ENCODE measurements around the gene IGFBPL1. TPM values are rescaled to one million over a fixed set of nuclear protein-coding genes. Genes with fewer than 3 reads are reported as not detected.

The IGFBPL1 gene
- total and polyA plus RNA-seq, 2 of the 8 experiments (the other 6 are each of a cell fraction or from before 2014, with no cell fraction given): 31.3 to 33.8 TPM

- TF ChIP-seq CHD7 (IDR thresholded peaks at IDR 0.05; ENCODE audit: insufficient replicate concordance, low read length): no peak
- TF ChIP-seq TAF1 (IDR thresholded peaks at IDR 0.05; ENCODE audit: low read depth, low read length): no peak
- no peak for TF ChIP-seq GABPA (IDR thresholded peaks at IDR 0.05; ENCODE audit: borderline replicate concordance, insufficient read depth, low read length)
- no peak for TF ChIP-seq HDAC6 (IDR thresholded peaks at IDR 0.05; ENCODE audit: low read depth, low read length)
- no peak for TF ChIP-seq CTCF (IDR thresholded peaks at IDR 0.05; ENCODE audit: control extremely low read depth in 1 of 3, insufficient read depth in 1 of 3, low read depth in 1 of 3, low read length in 3 of 3)
These were observed 10.1 kb upstream of the IGFBPL1 start (continued) for GRCh38 chr9:38434365-38434764.

Measured in H1 (cell line).